Ascending aorta (tissue), 2 donors: ENCODE measurements around the gene CTDNEP1. TPM values are rescaled to one million over a fixed set of nuclear protein-coding genes. Genes with fewer than 3 reads are reported as not detected.

Experiments
- DNase-seq, 2 donors: peaks; one replicate each; pipeline ENCODE4 v3.0.0-alpha.2; 2019; ENCODE audit warnings: low spot score in 2 of 2
- H3K27ac ChIP-seq, 2 donors: fragments of 200-600 bp; sonication (generic); one replicate each; pipeline ENCODE4 v1.5.1; 2016 to 2017; ENCODE audit warnings: mild to moderate bottlenecking in 1 of 2
- H3K27me3 ChIP-seq: fragments of 200-600 bp; sonication (generic); one replicate; pipeline ENCODE4 v1.5.1; 2017
- H3K36me3 ChIP-seq, 2 donors: fragments of 200-600 bp; sonication (generic); one replicate each; pipeline ENCODE4 v1.5.1; 2016
- H3K4me1 ChIP-seq, 2 donors: fragments of 200-600 bp; sonication (generic); one replicate each; pipeline ENCODE4 v1.5.1; 2016 to 2017; ENCODE audit warnings: mild to moderate bottlenecking in 1 of 2
- H3K4me3 ChIP-seq, 2 donors: fragments of 200-600 bp; sonication (generic); one replicate each; pipeline ENCODE4 v1.5.1; 2016 to 2017; ENCODE audit warnings: mild to moderate bottlenecking in 1 of 2
- H3K9me3 ChIP-seq, 2 donors: fragments of 200-600 bp; sonication (generic); one replicate each; pipeline ENCODE4 v1.5.1; 2016
- CTCF ChIP-seq, 3 experiments: fragments of 200-600 bp in 2 of 3; fragments of 450-650 bp in 1 of 3; sonication (generic) in 2 of 3; IDR thresholded peaks; one replicate each; pipeline ENCODE4 v1.5.1; 2016 to 2019; ENCODE audit warnings: antibody characterized with exemption in 3 of 3, mild to moderate bottlenecking in 1 of 3, moderate library complexity in 1 of 3
- intact Hi-C: fragments of 100-400 bp; cut with DNase I; formaldehyde crosslinking; loops from one replicate; pipeline ENCODE4 v1.15.1; 2023
- total RNA-seq: library from RNA; depleted of rRNA; stranded (reverse); fragments of >200 nt; gene quantifications from one replicate; pipeline ENCODE4 v1.1.0, GENCODE V29; 2016

Gene CTDNEP1
- total RNA-seq, 1 donor from 2014 or later: 81.4 TPM

- Histone ChIP-seq H3K27me3 (no peaks in the 10 kb centered on the region), H3K4me3 (no peak overlapping the region), H3K4me1 (peaks cover 4 to 25% of the 10 kb centered on the region in 2 donors), H3K36me3 (peaks cover 59 to 60% of the 10 kb centered on the region in 2 donors), H3K27ac (no peak overlapping the region), H3K9me3 (no peaks in the 10 kb centered on the region)
- no peak for TF ChIP-seq CTCF (IDR thresholded peaks at IDR 0.05)
- DNase-seq: no peak
- intact Hi-C loops: no loop called here
Measured at GRCh38 chr17:7222972-7223292, 28.6 kb downstream of the CTDNEP1 start.

GRCh38 chr17:7222093-7222971 is 29.2 kb downstream of the CTDNEP1 start:
- Histone ChIP-seq H3K27me3 (no peaks in the 10 kb centered on the region), H3K9me3 (no peaks in the 10 kb centered on the region), H3K27ac (no peak overlapping the region), H3K36me3 (peaks cover 54% of the 10 kb centered on the region in 2 donors), H3K4me1 (peaks cover 7 to 27% of the 10 kb centered on the region in 2 donors), H3K4me3 (no peak overlapping the region)
- intact Hi-C loops: no loop called here
- no peak for TF ChIP-seq CTCF (IDR thresholded peaks at IDR 0.05)
- DNase-seq: no peak

GRCh38 chr17:7221278-7222092 is 30.0 kb downstream of the CTDNEP1 start:
- TF ChIP-seq CTCF (IDR thresholded peaks at IDR 0.05): no peak
- intact Hi-C loops: no loop called here
- DNase-seq: no peak
- peaks cover 46% of the 10 kb centered on the region in 2 donors for H3K36me3 ChIP-seq
- no peaks in the 10 kb centered on the region for H3K27me3 ChIP-seq
- peak overlapping the region in 1 of 2 donors; percentile 98 for H3K4me3 ChIP-seq
- H3K4me1 ChIP-seq: peaks cover 13 to 30% of the 10 kb centered on the region in 2 donors
- H3K27ac ChIP-seq: peak overlapping the region; percentile 96 to 100
- no peaks in the 10 kb centered on the region for H3K9me3 ChIP-seq

- no peak for DNase-seq
- TF ChIP-seq CTCF (IDR thresholded peaks at IDR 0.05): peak; percentile 20 to 48 (median 34)
- Histone ChIP-seq H3K36me3 (peaks cover 38 to 40% of the 10 kb centered on the region in 2 donors), H3K27ac (peak overlapping the region; percentile 96 to 100), H3K4me3 (peak overlapping the region; percentile 81 to 98), H3K9me3 (no peaks in the 10 kb centered on the region), H3K4me1 (peaks cover 20 to 36% of the 10 kb centered on the region in 2 donors), H3K27me3 (no peaks in the 10 kb centered on the region)
- intact Hi-C loops: no loop called here
Measured at GRCh38 chr17:7220593-7221277, 30.8 kb downstream of the CTDNEP1 start.

- H3K9me3 ChIP-seq: no peaks in the 10 kb centered on the region
- H3K27me3 ChIP-seq: no peaks in the 10 kb centered on the region
- DNase-seq: peak; percentile 78 to 96
- TF ChIP-seq CTCF (IDR thresholded peaks at IDR 0.05): no peak
- intact Hi-C loops: loop anchor here (1.0 to 10.0 kb wide), 2 partner anchors 19 to 615 kb away; partner anchors contain the start of genes KDM6B and PHF23
- peak within 1 kb of the TSS; percentile 96 to 100 for H3K27ac ChIP-seq
- peaks cover 31 to 32% of the 10 kb centered on the region in 2 donors for H3K36me3 ChIP-seq
- H3K4me3 ChIP-seq: peak within 1 kb of the TSS; percentile 81 to 98
- H3K4me1 ChIP-seq: peaks cover 23 to 40% of the 10 kb centered on the region in 2 donors
Measured at GRCh38 chr17:7219812-7220592, 31.5 kb downstream of the CTDNEP1 start, which contains the start of the genes ACADVL and DLG4. Gene ACADVL, plus strand, starts transcription at chr17:7219938. Its CDS starts 47 bp downstream, at chr17:7219985. Gene DLG4, minus strand, starts transcription at chr17:7219836.
